Endothelial cell of umbilical vein (primary cell): ENCODE measurements around the gene PRRX2.

Source experiments
- CTCF ChIP-seq, 2 donors: IDR thresholded peaks; 1 replicate in 1 of 2; 2 replicates in 1 of 2; pipeline ENCODE4 v1.5.1; 2011; ENCODE audit warnings: low read length in 2 of 2, mild to moderate bottlenecking in 2 of 2, moderate library complexity in 2 of 2, control low read depth in 1 of 2, inconsistent platforms in 1 of 2, low read depth in 1 of 2; ENCODE audit not compliant: insufficient read depth in 1 of 2; ENCODE audit errors: extremely low read depth in 1 of 2
- EZH2 ChIP-seq: IDR thresholded peaks from 2 replicates; pipeline ENCODE4 v1.6.1; 2012; ENCODE audit warnings: borderline replicate concordance, low read depth, mild to moderate bottlenecking, moderate library complexity, low read length, inconsistent platforms; ENCODE audit not compliant: severe bottlenecking
- GATA2 ChIP-seq: IDR thresholded peaks from 2 replicates; pipeline ENCODE4 v1.7.0; 2011; ENCODE audit warnings: low read depth, mild to moderate bottlenecking, moderate library complexity, mixed read lengths, low read length; ENCODE audit not compliant: insufficient read length, insufficient read depth
- JUN ChIP-seq: IDR thresholded peaks from 2 replicates; pipeline ENCODE4 v1.6.1; 2011; ENCODE audit warnings: borderline replicate concordance, low read depth; ENCODE audit not compliant: insufficient read length, insufficient read depth
- MAX ChIP-seq: IDR thresholded peaks from 2 replicates; pipeline ENCODE4 v1.6.1; 2011; ENCODE audit not compliant: insufficient read depth, insufficient read length
- MYC ChIP-seq: IDR thresholded peaks from one replicate; pipeline ENCODE4 v1.6.1; 2011; ENCODE audit warnings: mild to moderate bottlenecking, low read depth, low read length
- POLR2A ChIP-seq: IDR thresholded peaks from 2 replicates; pipeline ENCODE4 v1.6.1; 2012; ENCODE audit warnings: low read depth, mild to moderate bottlenecking, control low read depth, low read length
- POLR2AphosphoS5 ChIP-seq: IDR thresholded peaks from 2 replicates; pipeline ENCODE4 v1.6.1; 2012; ENCODE audit warnings: low read depth, mild to moderate bottlenecking, control low read depth, low read length, moderate library complexity; ENCODE audit not compliant: insufficient read depth

GRCh38 chr9:129736334-129736733 lies 70.9 kb downstream of the PRRX2 start:
- TF ChIP-seq MYC (no peak), CTCF (IDR thresholded peaks at IDR 0.05; ENCODE audit: extremely low read depth in 1 of 2, insufficient read depth in 1 of 2, low read depth in 1 of 2, low read length in 2 of 2) (no peak), POLR2A (no peak), EZH2 (no peak), POLR2AphosphoS5 (no peak), JUN (no peak), GATA2 (no peak), MAX (no peak)
